ENCODE results near the gene PKP4.

- TF ChIP-seq EZH2 (IDR thresholded peaks at IDR 0.05; ENCODE audit: low read depth, unreplicated experiment) (no peak), CTCF (conservative IDR thresholded peaks at IDR 0.05; ENCODE audit: low read depth in 2 of 2) (peak in 1 of 2 experiments; percentile 33; a peak in 1 of 4 replicates), POLR2AphosphoS5 (IDR thresholded peaks at IDR 0.05; ENCODE audit: low read depth) (no peak; the same call in 1 of the 2 replicates), STAT1 (IDR thresholded peaks at IDR 0.05; ENCODE audit: unreplicated experiment) (no peak), EZH2phosphoT487 (IDR thresholded peaks at IDR 0.05; ENCODE audit: unreplicated experiment) (no peak), ZNF331 (CRISPR knock-in tag; IDR thresholded peaks at IDR 0.05; ENCODE audit: low read depth) (no peak), REST (IDR thresholded peaks at IDR 0.05; ENCODE audit: unreplicated experiment) (no peak), NANOG (IDR thresholded peaks at IDR 0.05; ENCODE audit: borderline replicate concordance) (no peak), CREB1 (CRISPR knock-in tag; IDR thresholded peaks at IDR 0.05; ENCODE audit: low read depth) (peak; percentile 57), ZNF114 (CRISPR knock-in tag; IDR thresholded peaks at IDR 0.05) (no peak), ETS1 (IDR thresholded peaks at IDR 0.05) (no peak)
These were observed at the start of gene PKP4, which contains the start of gene CCDC148 for GRCh38 chr2:158456309-158457066.
